Left lung (tissue), 10 donors: ENCODE measurements around the gene NDFIP1. TPM values are rescaled to one million over a fixed set of nuclear protein-coding genes. Genes with fewer than 3 reads are reported as not detected.

Experiments
- ATAC-seq: fragments of 200-7000 bp; cut with Tn5 transposase; one replicate; pipeline ENCODE4 v1.9.1; 2020; ENCODE audit warnings: moderate library complexity
- DNase-seq, 4 donors: peaks; one replicate each; pipeline ENCODE4 v3.0.0-alpha.2; 2013 to 2020
- H3K27ac ChIP-seq, 2 donors: fragments of 200-600 bp; sonication (generic) in 1 of 2; one replicate each; pipeline versions ENCODE4 v1.5.0 to v1.8.0; 2020 to 2021
- H3K27me3 ChIP-seq, 2 donors: fragments of 200-600 bp; sonication (generic) in 1 of 2; one replicate each; pipeline versions ENCODE4 v1.5.0 to v1.8.0; 2020 to 2021
- H3K36me3 ChIP-seq, 2 donors: fragments of 200-600 bp; sonication (generic) in 1 of 2; one replicate each; pipeline versions ENCODE4 v1.5.0 to v1.8.0; 2020 to 2021
- H3K4me1 ChIP-seq, 2 donors: fragments of 200-600 bp; one replicate each; pipeline ENCODE4 v1.8.0; 2021
- H3K4me3 ChIP-seq, 2 donors: fragments of 200-600 bp; sonication (generic) in 1 of 2; one replicate each; pipeline versions ENCODE4 v1.5.0 to v1.8.0; 2020 to 2021; ENCODE audit warnings: mild to moderate bottlenecking in 1 of 2
- H3K9me3 ChIP-seq, 2 donors: fragments of 200-600 bp; sonication (generic) in 1 of 2; one replicate each; pipeline versions ENCODE4 v1.5.0 to v1.8.0; 2020 to 2021
- CTCF ChIP-seq, 2 donors: fragments of 200-600 bp; sonication (generic) in 1 of 2; IDR thresholded peaks; one replicate each; pipeline versions ENCODE4 v1.5.0 to v1.8.0; 2021; ENCODE audit warnings: antibody characterized with exemption in 2 of 2
- intact Hi-C, 2 donors: fragments of 100-400 bp; cut with DNase I; formaldehyde crosslinking; loops; one replicate each; pipeline versions ENCODE4 v1.11.2 to v1.14.2; 2022
- polyA plus RNA-seq, 6 donors: library from polyadenylated mRNA; unstranded; fragments of 120-200 nt; gene quantifications; one replicate each; pipeline ENCODE4 v1.2.1, GENCODE V29; 2013; ENCODE audit not compliant: insufficient read length in 6 of 6
- total RNA-seq, 2 donors: library from RNA; stranded (reverse); fragmentation: NEBNext Ultra II Directional; extraction: Animal tissue kit (Norgen Biotek cat#: 25700); gene quantifications; one replicate each; pipeline ENCODE4 v1.2.1, GENCODE V29; 2021
- donor health status: DM: no; HTN: yes; CAD: no.
- donor health status: DM: no; HTN: no; CAD: no.

The NDFIP1 gene
- total and polyA plus RNA-seq, 8 donors, result 76.5 to 111 (median 103) TPM

- no peaks in the 10 kb centered on the region for H3K4me1 ChIP-seq
- peaks cover 0 to 84% of the 10 kb centered on the region in 2 donors for H3K36me3 ChIP-seq
- no peak overlapping the region for H3K27ac ChIP-seq
- no peak overlapping the region for H3K4me3 ChIP-seq
- intact Hi-C loops, result no loop called here
- H3K9me3 ChIP-seq, result no peaks in the 10 kb centered on the region
- no peaks in the 10 kb centered on the region for H3K27me3 ChIP-seq
- peak; percentile 45 to 56 for TF ChIP-seq CTCF (IDR thresholded peaks at IDR 0.05)
- DNase-seq (peak in 2 of 4 donors; percentile 48 to 67), ATAC-seq (peak; percentile 92)
Observed at GRCh38 chr5:142145106-142145900, 36.7 kb downstream of the NDFIP1 start.

- TF ChIP-seq CTCF (IDR thresholded peaks at IDR 0.05), result no peak
- Histone ChIP-seq H3K27me3 (no peaks in the 10 kb centered on the region), H3K27ac (no peak overlapping the region), H3K4me1 (peaks cover 0 to 6% of the 10 kb centered on the region in 2 donors), H3K9me3 (no peaks in the 10 kb centered on the region), H3K4me3 (no peak overlapping the region), H3K36me3 (peaks cover 0 to 60% of the 10 kb centered on the region in 2 donors)
- DNase-seq (no peak), ATAC-seq (no peak)
- intact Hi-C loops, result no loop called here
Observed at GRCh38 chr5:142149363-142149762, 40.8 kb downstream of the NDFIP1 start.

GRCh38 chr5:142150431-142150830, 41.9 kb downstream of the NDFIP1 start:
- H3K27ac ChIP-seq, result no peak overlapping the region
- H3K4me3 ChIP-seq, result no peak overlapping the region
- TF ChIP-seq CTCF (IDR thresholded peaks at IDR 0.05), result no peak
- H3K4me1 ChIP-seq, result peaks cover 0 to 6% of the 10 kb centered on the region in 2 donors
- DNase-seq (no peak), ATAC-seq (no peak)
- no peaks in the 10 kb centered on the region for H3K9me3 ChIP-seq
- no peaks in the 10 kb centered on the region for H3K27me3 ChIP-seq
- intact Hi-C loops, result loop anchor here in 1 of 2 donors (5.0 kb wide), 1 partner anchor 397 kb away; no protein-coding TSS in a partner anchor
- H3K36me3 ChIP-seq, result peaks cover 0 to 59% of the 10 kb centered on the region in 2 donors

- Histone ChIP-seq H3K27me3 (no peaks in the 10 kb centered on the region), H3K4me1 (peaks cover 0 to 6% of the 10 kb centered on the region in 2 donors), H3K27ac (no peak overlapping the region), H3K4me3 (no peak overlapping the region), H3K36me3 (peaks cover 0 to 47% of the 10 kb centered on the region in 2 donors), H3K9me3 (no peaks in the 10 kb centered on the region)
- TF ChIP-seq CTCF (IDR thresholded peaks at IDR 0.05), result peak; percentile 71
- DNase-seq, result peak in 2 of 4 donors; percentile 62 to 84
- intact Hi-C loops, result loop anchor here in 1 of 2 donors (5.0 kb wide), 1 partner anchor 396 kb away; no protein-coding TSS in a partner anchor
- ATAC-seq, result peak; percentile 93
Observed at GRCh38 chr5:142151436-142152383, 43.1 kb downstream of the NDFIP1 start.
